HG03565 (cell line): ENCODE measurements around the gene SESN1.

Source experiments
- ATAC-seq: cut with Tn5 transposase; IDR thresholded peaks from one replicate; pipeline ENCODE4 v1.9.1; 2021; ENCODE audit warnings: mild to moderate bottlenecking, moderate library complexity; ENCODE audit not compliant: unreplicated experiment

The SESN1 gene

GRCh38 chr6:108966855-108967755 lies 127.5 kb downstream of the SESN1 start:
- no peak for ATAC-seq

GRCh38 chr6:108966251-108966650 lies 128.4 kb downstream of the SESN1 start:
- ATAC-seq, result no peak

- ATAC-seq, result no peak
Measured at GRCh38 chr6:108961985-108962384, 132.7 kb downstream of the SESN1 start.

- ATAC-seq, result no peak
Measured at GRCh38 chr6:108961077-108961476, 133.6 kb downstream of the SESN1 start.

- no peak for ATAC-seq
Measured at GRCh38 chr6:108960601-108961000, 134.0 kb downstream of the SESN1 start.

GRCh38 chr6:108959972-108960582 lies 134.6 kb downstream of the SESN1 start:
- ATAC-seq, result no peak

GRCh38 chr6:108958900-108959770 lies 135.5 kb downstream of the SESN1 start:
- ATAC-seq, result no peak

GRCh38 chr6:108957221-108957620 lies 137.4 kb downstream of the SESN1 start:
- ATAC-seq, result no peak

GRCh38 chr6:108955329-108955949 lies 139.2 kb downstream of the SESN1 start:
- no peak for ATAC-seq

- ATAC-seq, result no peak
Measured at GRCh38 chr6:108953681-108954080, 141.0 kb downstream of the SESN1 start.

- ATAC-seq, result no peak
Measured at GRCh38 chr6:108952776-108953486, 141.7 kb downstream of the SESN1 start.

- no peak for ATAC-seq
Measured at GRCh38 chr6:108951351-108951953, 143.2 kb downstream of the SESN1 start.

- ATAC-seq, result no peak
Measured at GRCh38 chr6:108948181-108948661, 146.4 kb downstream of the SESN1 start.

GRCh38 chr6:108947114-108947854 lies 147.4 kb downstream of the SESN1 start:
- ATAC-seq, result no peak

- no peak for ATAC-seq
Measured at GRCh38 chr6:108946695-108947094, 148.0 kb downstream of the SESN1 start.

- ATAC-seq, result no peak
Measured at GRCh38 chr6:108945681-108946159, 148.9 kb downstream of the SESN1 start.

- ATAC-seq, result no peak
Measured at GRCh38 chr6:108944707-108945680, 149.7 kb downstream of the SESN1 start.

GRCh38 chr6:108944071-108944470 lies 150.6 kb downstream of the SESN1 start:
- no peak for ATAC-seq
